Stimulated activated CD8-positive, alpha-beta memory T cell treated with anti-CD3 and anti-CD28 coated beads, Interleukin-7, amount 100 ng/mL, for 4 hours (primary cell): Measurements from ENCODE around the gene TCEAL8.

ENCODE experiments used
- DNase-seq, 2 donors: peaks; one replicate each; pipeline ENCODE4 v3.0.0-alpha.2; 2020; ENCODE audit warnings: low read depth in 2 of 2

TCEAL8 gene

GRCh38 chrX:103214870-103215424, 40.0 kb downstream of the TCEAL8 start, which contains the start of gene BEX4:
TSS of gene BEX4 (plus strand) at chrX:103215108. CDS start at chrX:103216154, 1,046 bp downstream.
- DNase-seq: peak; percentile 60 to 72

GRCh38 chrX:103212749-103213457, 42.1 kb downstream of the TCEAL8 start:
- DNase-seq: no peak

GRCh38 chrX:103211012-103211715, 43.8 kb downstream of the TCEAL8 start:
- DNase-seq: peak in 1 of 2 donors; percentile 7

DNA sequence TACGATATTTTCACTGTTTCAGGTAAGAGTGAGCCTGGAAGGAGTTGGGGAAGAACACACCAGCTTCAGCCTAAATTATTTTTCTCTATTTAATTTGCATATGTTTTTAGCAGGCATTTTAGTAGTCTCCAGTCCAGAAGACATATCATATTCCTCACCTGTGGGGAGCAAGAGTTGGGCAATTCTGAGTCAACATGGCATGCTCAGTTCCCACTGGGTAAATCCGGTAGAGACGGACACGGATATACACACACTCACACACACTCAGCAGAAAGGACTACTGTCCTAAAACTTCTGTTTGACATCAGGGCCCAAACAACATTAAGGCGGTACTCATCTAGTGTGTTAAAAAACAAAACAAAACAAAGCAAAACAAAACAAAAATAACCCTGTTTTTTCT, 44.9 kb downstream of the TCEAL8 start:
- no peak for DNase-seq
